ENCODE data around the gene NRF1. TPM values are rescaled to one million over a fixed set of nuclear protein-coding genes. Genes with fewer than 3 reads are reported as not detected.

The NRF1 gene
- total RNA-seq, 1 donor from 2014 or later: 25.6 TPM

- Mint-ChIP-seq H3K36me3 (no peaks in the 10 kb centered on the region), H3K4me3 (no peak overlapping the region), H3K9me3 (no peaks in the 10 kb centered on the region), H3K27ac (no peak overlapping the region), H3K4me1 (ENCODE audit: unreplicated experiment) (no peaks in the 10 kb centered on the region), H3K27me3 (no peaks in the 10 kb centered on the region)
- TF ChIP-seq CTCF (conservative IDR thresholded peaks at IDR 0.05): no peak
- no peak for DNase-seq (ENCODE audit: extremely low spot score, unreplicated experiment)
These were observed 155.8 kb downstream of the NRF1 start for GRCh38 chr7:129767120-129768015.

GRCh38 chr7:129768614-129769399 lies 157.3 kb downstream of the NRF1 start:
- no peak for DNase-seq (ENCODE audit: extremely low spot score, unreplicated experiment)

GRCh38 chr7:129769400-129769774 lies 157.9 kb downstream of the NRF1 start:
- DNase-seq (ENCODE audit: extremely low spot score, unreplicated experiment): no peak
- Mint-ChIP-seq H3K9me3 (no peaks in the 10 kb centered on the region), H3K27me3 (no peaks in the 10 kb centered on the region), H3K27ac (no peak overlapping the region), H3K36me3 (no peaks in the 10 kb centered on the region), H3K4me1 (ENCODE audit: unreplicated experiment) (peaks cover 9% of the 10 kb centered on the region), H3K4me3 (no peak overlapping the region)
- no peak for TF ChIP-seq CTCF (conservative IDR thresholded peaks at IDR 0.05)

More at GRCh38 chr7:129768614-129769399, 157.3 kb downstream of the NRF1 start:
- no peaks in the 10 kb centered on the region for H3K9me3 Mint-ChIP-seq
- no peak overlapping the region for H3K27ac Mint-ChIP-seq
- no peak for TF ChIP-seq CTCF (conservative IDR thresholded peaks at IDR 0.05)
- no peaks in the 10 kb centered on the region for H3K36me3 Mint-ChIP-seq
- H3K4me3 Mint-ChIP-seq: no peak overlapping the region
- H3K27me3 Mint-ChIP-seq: no peaks in the 10 kb centered on the region
- peaks cover 3% of the 10 kb centered on the region for H3K4me1 Mint-ChIP-seq (ENCODE audit: unreplicated experiment)

- Mint-ChIP-seq H3K4me1 (ENCODE audit: unreplicated experiment) (peaks cover 10% of the 10 kb centered on the region), H3K27ac (no peak overlapping the region), H3K9me3 (no peaks in the 10 kb centered on the region), H3K4me3 (no peak overlapping the region), H3K27me3 (peaks cover under 1% of the 10 kb centered on the region), H3K36me3 (no peaks in the 10 kb centered on the region)
- DNase-seq (ENCODE audit: extremely low spot score, unreplicated experiment): no peak
- no peak for TF ChIP-seq CTCF (conservative IDR thresholded peaks at IDR 0.05)
These were observed 158.6 kb downstream of the NRF1 start for GRCh38 chr7:129769866-129770808.
